HG03108 (cell line): Measurements from ENCODE around the gene CD48.
"Not testable (repeated sequence)": the region's sequence is repeated elsewhere in the genome, so short reads cannot be mapped to it uniquely, and the experiment has no call there.

Experiments
- ATAC-seq: cut with Tn5 transposase; IDR thresholded peaks from one replicate; pipeline ENCODE4 v1.9.1; 2021; ENCODE audit warnings: moderate library complexity; ENCODE audit not compliant: unreplicated experiment

The CD48 gene

GRCh38 chr1:160716013-160716412 is 4.4 kb upstream of the CD48 start:
- ATAC-seq, result no peak

- not testable (repeated sequence) for ATAC-seq
Observed at GRCh38 chr1:160714034-160714648, 2.5 kb upstream of the CD48 start.

GRCh38 chr1:160713161-160713560 is 1.5 kb upstream of the CD48 start:
- ATAC-seq, result no peak

GRCh38 chr1:160712525-160713080 is 981 bp upstream of the CD48 start:
- ATAC-seq, result peak; percentile 31

GRCh38 chr1:160711276-160711601 is 383 bp downstream of the CD48 start:
- ATAC-seq, result no peak

GRCh38 chr1:160710517-160711252 is 937 bp downstream of the CD48 start:
- no peak for ATAC-seq

GRCh38 chr1:160709715-160710114 is 1.9 kb downstream of the CD48 start:
- no peak for ATAC-seq

GRCh38 chr1:160708801-160709200 is 2.8 kb downstream of the CD48 start:
- ATAC-seq, result peak; percentile 34

- no peak for ATAC-seq
Observed at GRCh38 chr1:160708118-160708517, 3.5 kb downstream of the CD48 start.

GRCh38 chr1:160707236-160708064 is 4.2 kb downstream of the CD48 start:
- ATAC-seq, result no peak

- ATAC-seq, result no peak
Observed at GRCh38 chr1:160706526-160707235, 4.9 kb downstream of the CD48 start.

- ATAC-seq, result no peak
Observed at GRCh38 chr1:160705742-160706141, 5.9 kb downstream of the CD48 start.

GRCh38 chr1:160705212-160705621 is 6.4 kb downstream of the CD48 start:
- not testable (repeated sequence) for ATAC-seq

- ATAC-seq, result no peak
Observed at GRCh38 chr1:160704250-160704649, 7.4 kb downstream of the CD48 start.

- no peak for ATAC-seq
Observed at GRCh38 chr1:160702100-160702499, 9.5 kb downstream of the CD48 start.

- ATAC-seq, result not testable (repeated sequence)
Observed at GRCh38 chr1:160692390-160692789, 19.2 kb downstream of the CD48 start.

GRCh38 chr1:160685266-160685665 is 26.4 kb downstream of the CD48 start:
- no peak for ATAC-seq

GRCh38 chr1:160682983-160683865 is 28.4 kb downstream of the CD48 start:
- no peak for ATAC-seq

- no peak for ATAC-seq
Observed at GRCh38 chr1:160681891-160682140, 29.8 kb downstream of the CD48 start.
